H1 (cell line): ENCODE data around the gene CANT1. TPM values are rescaled to one million over a fixed set of nuclear protein-coding genes. Genes with fewer than 3 reads are reported as not detected.

ENCODE experiments used
- CTCF ChIA-PET: fragments of 300-600 bp; sonication (Branson Sonifier 250); formaldehyde crosslinking; loops from one replicate; lab custom pipeline; 2021; ENCODE audit not compliant: partially characterized antibody; lab: Charles Lee
- POLR2A ChIA-PET: fragments of 300-600 bp; sonication (Branson Sonifier 250); formaldehyde crosslinking; loops from one replicate; lab custom pipeline; 2021; ENCODE audit warnings: inconsistent platforms; ENCODE audit not compliant: partially characterized antibody; lab: Charles Lee
- DNase-seq, 2 experiments: peaks; one replicate each; pipeline versions ENCODE4 v3.0.0 to v3.0.0-alpha.2; 2010 to 2022; ENCODE audit warnings: low spot score in 2 of 2, low read depth in 1 of 2, mixed read lengths in 1 of 2
- FAIRE-seq: peaks from 2 replicates; lab custom pipeline; 2011; peaks lifted over from hg19 to GRCh38; lab: Jason Lieb, UNC
- H2AFZ ChIP-seq: 2 replicates; pipeline ENCODE4 v1.8.1; 2012; ENCODE audit warnings: low read length, inconsistent platforms
- H2AK5ac ChIP-seq: 2 replicates; pipeline ENCODE4 v1.6.1; 2013; ENCODE audit warnings: low read depth, low read length
- H2BK120ac ChIP-seq: replicated peaks from 2 replicates; pipeline ENCODE3; 2013; ENCODE audit warnings: low read depth, low read length, inconsistent platforms
- H2BK12ac ChIP-seq: 2 replicates; pipeline ENCODE4 v1.6.1; 2013; ENCODE audit warnings: low read depth, low read length
- H2BK15ac ChIP-seq: 2 replicates; pipeline ENCODE4 v1.6.1; 2013; ENCODE audit warnings: low read length
- H2BK20ac ChIP-seq: 2 replicates; pipeline ENCODE4 v1.6.1; 2013; ENCODE audit warnings: low read length
- H2BK5ac ChIP-seq: 2 replicates; pipeline ENCODE4 v1.6.1; 2013; ENCODE audit warnings: low read depth, low read length
- H3K14ac ChIP-seq: 2 replicates; pipeline ENCODE4 v1.6.1; 2013; ENCODE audit warnings: inconsistent platforms; ENCODE audit not compliant: insufficient read length
- H3K18ac ChIP-seq: 2 replicates; pipeline ENCODE4 v1.6.1; 2013; ENCODE audit warnings: low read length; ENCODE audit errors: extremely low read depth
- H3K23ac ChIP-seq: 2 replicates; pipeline ENCODE4 v1.6.1; 2013; ENCODE audit warnings: inconsistent platforms; ENCODE audit not compliant: insufficient read length
- H3K23me2 ChIP-seq: 2 replicates; pipeline ENCODE4 v1.6.1; 2013; ENCODE audit warnings: low read depth, low read length
- H3K27ac ChIP-seq: 2 replicates; pipeline ENCODE4 v1.6.1; 2011; ENCODE audit warnings: low read depth, low read length, inconsistent platforms
- H3K27me3 ChIP-seq, 4 experiments: replicated peaks in 1 of 4; 1 replicate in 1 of 4; 2 replicates in 3 of 4; pipeline versions ENCODE4 v1.6.1 to v1.8.1; 2011 to 2013; ENCODE audit warnings: low read length in 3 of 4, mild to moderate bottlenecking in 3 of 4, inconsistent platforms in 2 of 4, mixed read lengths in 2 of 4, moderate library complexity in 1 of 4; ENCODE audit not compliant: control insufficient read depth in 3 of 4, insufficient read depth in 3 of 4; ENCODE audit errors: extremely low read depth in 1 of 4
- H3K36me3 ChIP-seq, 4 experiments: 2 replicates each; pipeline versions ENCODE4 v1.6.1 to v1.8.1; 2011 to 2013; ENCODE audit warnings: mild to moderate bottlenecking in 4 of 4, low read length in 3 of 4, moderate library complexity in 2 of 4, control low read depth in 1 of 4, inconsistent platforms in 1 of 4; ENCODE audit not compliant: insufficient read depth in 4 of 4, control insufficient read depth in 2 of 4
- H3K4ac ChIP-seq: replicated peaks from 2 replicates; pipeline ENCODE3; 2013; ENCODE audit warnings: low read length, low read depth, mixed read lengths, inconsistent platforms; ENCODE audit not compliant: insufficient read length
- H3K4me1 ChIP-seq, 4 experiments: replicated peaks in 1 of 4; 1 replicate in 1 of 4; 2 replicates in 3 of 4; pipeline versions ENCODE4 v1.6.1 to v1.8.1; 2011 to 2013; ENCODE audit warnings: low read length in 3 of 4, inconsistent platforms in 2 of 4, mixed read lengths in 1 of 4; ENCODE audit not compliant: insufficient read depth in 4 of 4, control insufficient read depth in 3 of 4
- H3K4me2 ChIP-seq, 2 experiments: 2 replicates each; pipeline versions ENCODE4 v1.6.1 to v1.8.1; 2011 to 2013; ENCODE audit warnings: low read depth in 2 of 2, low read length in 2 of 2, control low read depth in 1 of 2, inconsistent platforms in 1 of 2, mild to moderate bottlenecking in 1 of 2; ENCODE audit not compliant: insufficient read depth in 1 of 2
- H3K4me3 ChIP-seq, 4 experiments: fragments of 200-600, 300-600 bp in 1 of 4; sonication (generic), shearing (Covaris generic), sonication (Bioruptor Twin) in 1 of 4; 2 replicates each; pipeline versions ENCODE4 v1.5.1 to v1.8.1; 2011 to 2016; ENCODE audit warnings: low read length in 4 of 4, low read depth in 3 of 4, control low read depth in 2 of 4, inconsistent platforms in 2 of 4, mild to moderate bottlenecking in 2 of 4, mixed read lengths in 1 of 4, moderate library complexity in 1 of 4; ENCODE audit not compliant: insufficient read depth in 2 of 4; ENCODE audit errors: extremely low read depth in 1 of 4
- H3K56ac ChIP-seq: replicated peaks from 2 replicates; pipeline ENCODE3; 2013; ENCODE audit warnings: low read depth, mild to moderate bottlenecking, mixed read lengths, low read length, inconsistent platforms; ENCODE audit not compliant: insufficient read length
- H3K79me1 ChIP-seq: 2 replicates; pipeline ENCODE4 v1.6.1; 2013; ENCODE audit warnings: low read depth, low read length, control low read depth
- H3K79me2 ChIP-seq, 2 experiments: 2 replicates each; pipeline versions ENCODE4 v1.6.1 to v1.8.1; 2012 to 2013; ENCODE audit warnings: low read length in 2 of 2, mild to moderate bottlenecking in 2 of 2, inconsistent platforms in 1 of 2; ENCODE audit not compliant: insufficient read depth in 2 of 2, control insufficient read depth in 1 of 2
- H3K9ac ChIP-seq, 4 experiments: replicated peaks in 1 of 4; 1 replicate in 1 of 4; 2 replicates in 3 of 4; pipeline versions ENCODE4 v1.6.1 to v1.8.1; 2011 to 2013; ENCODE audit warnings: low read depth in 3 of 4, low read length in 3 of 4, control low read depth in 2 of 4, mild to moderate bottlenecking in 2 of 4, moderate library complexity in 2 of 4, inconsistent platforms in 1 of 4; ENCODE audit errors: extremely low read depth in 1 of 4
- H3K9me3 ChIP-seq, 2 experiments: 2 replicates each; pipeline versions ENCODE4 v1.6.1 to v1.8.1; 2012 to 2013; ENCODE audit warnings: mild to moderate bottlenecking in 2 of 2, moderate library complexity in 2 of 2, control low read depth in 1 of 2, inconsistent platforms in 1 of 2, low read depth in 1 of 2, low read length in 1 of 2, mixed read lengths in 1 of 2; ENCODE audit not compliant: insufficient read depth in 2 of 2
- H4K20me1 ChIP-seq, 2 experiments: replicated peaks in 1 of 2; 2 replicates each; pipeline versions ENCODE3 to v1.8.1; 2011 to 2013; ENCODE audit warnings: inconsistent platforms in 2 of 2, low read length in 2 of 2, mild to moderate bottlenecking in 1 of 2; ENCODE audit not compliant: insufficient read depth in 2 of 2, control insufficient read depth in 1 of 2
- H4K5ac ChIP-seq: 2 replicates; pipeline ENCODE4 v1.6.1; 2013; ENCODE audit warnings: low read length, low read depth, mixed read lengths, inconsistent platforms; ENCODE audit not compliant: insufficient read length
- H4K8ac ChIP-seq: 2 replicates; pipeline ENCODE4 v1.8.0; 2013; ENCODE audit warnings: mild to moderate bottlenecking, moderate library complexity, low read length, inconsistent platforms; ENCODE audit not compliant: insufficient read depth; ENCODE audit errors: extremely low read depth
- H4K91ac ChIP-seq: replicated peaks from 2 replicates; pipeline ENCODE3; 2013; ENCODE audit warnings: low read length, mixed read lengths, inconsistent platforms; ENCODE audit not compliant: insufficient read length
- BCL11A ChIP-seq, 2 experiments: IDR thresholded peaks; one replicate each; pipeline ENCODE4 v1.6.1; 2011; ENCODE audit warnings: low read depth in 2 of 2, low read length in 2 of 2, mild to moderate bottlenecking in 2 of 2
- CREB1 ChIP-seq: IDR thresholded peaks from 2 replicates; pipeline ENCODE4 v1.6.1; 2012; ENCODE audit warnings: inconsistent platforms
- CTBP2 ChIP-seq: IDR thresholded peaks from 2 replicates; pipeline ENCODE4 v1.7.0; 2011; ENCODE audit warnings: borderline replicate concordance, mild to moderate bottlenecking, moderate library complexity, mixed read lengths, low read length; ENCODE audit not compliant: insufficient read depth, insufficient read length
- FOSL1 ChIP-seq: IDR thresholded peaks from 2 replicates; pipeline ENCODE4 v1.6.1; 2011; ENCODE audit warnings: mild to moderate bottlenecking, low read depth, low read length, moderate library complexity; ENCODE audit not compliant: insufficient read depth
- NRF1 ChIP-seq: IDR thresholded peaks from 2 replicates; pipeline ENCODE4 v1.6.1; 2011; ENCODE audit warnings: mild to moderate bottlenecking, low read depth, low read length, improper control_type of control experiment
- SAP30 ChIP-seq: fragments of 300-600 bp; sonication (generic); IDR thresholded peaks from 2 replicates; pipeline ENCODE4 v1.7.1; 2012; ENCODE audit warnings: low read length, moderate library complexity, mild to moderate bottlenecking, inconsistent platforms; ENCODE audit not compliant: insufficient read depth, insufficient replicate concordance
- TAF7 ChIP-seq: optimal IDR thresholded peaks from 2 replicates; pipeline ENCODE3; 2011; ENCODE audit warnings: low read depth, mild to moderate bottlenecking, inconsistent platforms, low read length, moderate library complexity, borderline replicate concordance
- WGBS, 2 experiments: shearing (Covaris generic) in 1 of 2; methylation state at CpG; one replicate each; pipeline versions ENCODE4 v1.1.6 to v1.1.7; 2013 to 2015; ENCODE audit warnings: low lambda C conversion rate in 2 of 2, mixed read lengths in 2 of 2, inconsistent platforms in 1 of 2, low coverage in 1 of 2, missing lambda C conversion rate in 1 of 2; ENCODE audit not compliant: insufficient replicate concordance in 2 of 2, insufficient coverage in 1 of 2, insufficient read length in 1 of 2; ENCODE audit errors: extremely low coverage in 1 of 2, missing lambda C conversion rate in 1 of 2; 5-methylcytosine and 5-hydroxymethylcytosine counted together
- polyA plus RNA-seq, 7 experiments: library from polyadenylated mRNA; depleted of rRNA in 3 of 7; stranded (reverse) in 5 of 7; unstranded in 2 of 7; fragments of >200 nt in 5 of 7; fragments of 200-250 nt in 2 of 7; gene quantifications; 1 replicate in 5 of 7; 2 replicates in 1 of 7; 4 replicates in 1 of 7; pipeline versions ENCODE4 v1.2.1 to v1.2.3, GENCODE V29; 2011 to 2013; ENCODE audit warnings: missing spikeins in 2 of 7, mixed read lengths in 2 of 7
- total RNA-seq: library from RNA; stranded (reverse); fragmentation: NEBNext Ultra II Directional; extraction: Animal tissue kit (Norgen Biotek cat#: 25700); gene quantifications from 2 replicates; pipeline ENCODE4 v1.2.1, GENCODE V29; 2021

CANT1 gene
- total and polyA plus RNA-seq, 2 of the 8 experiments (the other 6 are each of a cell fraction or from before 2014, with no cell fraction given) = 23.0 to 32.6 TPM

DNA sequence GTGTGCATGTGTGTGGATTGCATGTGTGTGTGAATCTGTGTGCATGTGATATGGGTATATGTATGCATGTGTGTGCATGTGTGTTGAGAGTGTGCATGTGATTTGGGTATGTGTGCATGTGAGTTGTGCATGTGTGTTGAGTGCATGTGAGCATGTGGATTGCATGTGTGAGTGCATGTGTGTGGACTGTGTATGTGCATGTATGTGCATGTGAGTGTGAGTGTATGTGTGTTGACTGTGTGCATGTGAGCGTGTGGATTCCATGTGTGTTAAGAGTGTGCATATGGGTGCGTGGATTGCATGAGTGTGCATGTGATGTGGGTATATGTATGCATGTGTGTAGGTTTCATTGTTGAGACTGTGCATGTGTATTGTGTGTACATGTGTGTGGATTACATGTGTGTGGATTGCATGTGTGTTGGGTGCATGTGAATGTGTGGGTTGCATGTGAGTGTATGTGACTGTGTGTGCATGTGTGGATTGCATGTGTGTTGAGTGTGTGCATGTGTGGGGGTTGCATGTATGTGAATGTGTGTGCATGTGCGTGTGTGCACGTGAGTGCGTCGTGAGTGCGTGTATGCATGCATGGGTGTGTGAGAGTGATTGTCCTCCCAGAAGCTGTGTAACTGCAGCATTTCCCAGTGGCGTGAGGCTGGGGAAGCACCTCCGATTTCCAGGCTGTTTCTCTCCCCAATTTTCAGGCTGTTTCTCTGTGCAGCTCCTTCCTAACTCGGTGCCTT, 33.8 kb upstream of the CANT1 start:
- Histone ChIP-seq H2BK15ac (no peak overlapping the region), H3K27me3 (peaks cover 0 to 2% (median 0%) of the 10 kb centered on the region in 4 experiments; a peak in 1 of 7 replicates), H4K20me1 (peaks cover 0 to 11% of the 10 kb centered on the region in 2 experiments), H2BK120ac (no peak overlapping the region), H3K4me3 (no peak overlapping the region), H3K23ac (no peak overlapping the region), H2BK20ac (no peak overlapping the region), H3K36me3 (no peaks in the 10 kb centered on the region; a peak in 1 of 8 replicates), H3K23me2 (peaks cover 4% of the 10 kb centered on the region; the same call in 1 of the 2 replicates), H3K9me3 (no peaks in the 10 kb centered on the region; a peak in 1 of 4 replicates), H3K18ac (no peak overlapping the region), H3K56ac (no peak overlapping the region), H3K14ac (no peak overlapping the region), H3K79me1 (peaks cover 8% of the 10 kb centered on the region), H2AFZ (no peak overlapping the region), H3K4ac (peak overlapping the region; percentile 66), H2AK5ac (peak overlapping the region; percentile 2; the same call in 1 of the 2 replicates), H4K91ac (peak overlapping the region; percentile 65), H3K79me2 (no peaks in the 10 kb centered on the region), H3K4me2 (no peak overlapping the region), H4K5ac (no peak overlapping the region), H2BK5ac (no peak overlapping the region; the same call in 1 of the 2 replicates), H3K27ac (no peak overlapping the region), H4K8ac (no peak overlapping the region), H3K4me1 (no peaks in the 10 kb centered on the region), H2BK12ac (no peak overlapping the region), H3K9ac (no peak overlapping the region; a peak in 1 of 7 replicates)
- CTCF ChIA-PET = interaction anchor here (0.7 to 4.7 kb wide), 17 partner anchors 9 to 357 kb away, joined by 3 to 63 read pairs (median 5); no protein-coding TSS in a partner anchor
- TF ChIP-seq FOSL1 = no peak
- TF ChIP-seq NRF1 = no peak
- no peak for TF ChIP-seq BCL11A (IDR thresholded peaks at IDR 0.05; ENCODE audit: low read depth in 2 of 2, low read length in 2 of 2)
- TF ChIP-seq TAF7 = no peak
- no peak for TF ChIP-seq SAP30
- no peak for TF ChIP-seq CREB1
- no peak for TF ChIP-seq CTBP2
- POLR2A ChIA-PET = no interaction called here
- FAIRE-seq = no peak
- 92% methylated on average over 10 of the region's 10 CpGs; no CpG with 5 or more reads in 1 of the 2 experiments for WGBS, 2 experiments
- DNase-seq = no peak
